SU-DHL-6 (cell line): ENCODE results near the gene DENND1C.

ENCODE experiments used
- CTCF ChIP-seq: fragments of 200-600 bp; sonication (generic); IDR thresholded peaks from one replicate; pipeline ENCODE4 v1.5.1; 2017; ENCODE audit warnings: antibody characterized with exemption, mild to moderate bottlenecking, low read length, moderate library complexity; ENCODE audit not compliant: insufficient read depth, poor library complexity, severe bottlenecking
- EZH2phosphoT487 ChIP-seq: fragments of 200-600 bp; sonication (generic), shearing (Covaris generic); conservative IDR thresholded peaks from 2 replicates; pipeline ENCODE4 v1.6.1; 2018; ENCODE audit warnings: mild to moderate bottlenecking, antibody characterized with exemption, low read length, moderate library complexity, mixed read lengths

GRCh38 chr19:6452223-6452614, 29.4 kb downstream of the DENND1C start:
- TF ChIP-seq CTCF (no peak), EZH2phosphoT487 (no peak)
